ENCODE data around the gene MYEOV.

Gene MYEOV

GRCh38 chr11:69286374-69287371 lies 7.3 kb upstream of the MYEOV start:
- no peak for DNase-seq (ENCODE audit: low read depth)

- DNase-seq (ENCODE audit: low read depth), result no peak
Observed at GRCh38 chr11:69287968-69288882, 5.7 kb upstream of the MYEOV start.

DNA sequence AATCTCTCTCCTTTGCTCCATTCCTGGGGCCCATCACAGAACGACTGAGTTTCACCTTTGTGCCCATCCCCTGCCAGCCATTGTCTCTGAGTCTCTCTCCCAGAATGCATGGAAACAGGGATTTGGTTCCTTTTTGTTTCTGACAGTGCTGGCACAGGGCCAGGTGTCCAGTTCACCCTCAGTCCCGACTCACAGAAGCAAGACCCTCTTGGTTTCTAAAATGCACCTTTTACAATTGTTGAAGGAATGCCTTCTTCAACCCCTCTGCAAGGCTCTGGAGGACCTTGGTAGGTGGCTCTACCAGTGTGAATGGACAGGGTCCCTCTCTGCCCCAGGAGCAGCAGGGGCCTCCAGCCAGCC lies 5.1 kb upstream of the MYEOV start:
- no peak for DNase-seq (ENCODE audit: low read depth)

DNA sequence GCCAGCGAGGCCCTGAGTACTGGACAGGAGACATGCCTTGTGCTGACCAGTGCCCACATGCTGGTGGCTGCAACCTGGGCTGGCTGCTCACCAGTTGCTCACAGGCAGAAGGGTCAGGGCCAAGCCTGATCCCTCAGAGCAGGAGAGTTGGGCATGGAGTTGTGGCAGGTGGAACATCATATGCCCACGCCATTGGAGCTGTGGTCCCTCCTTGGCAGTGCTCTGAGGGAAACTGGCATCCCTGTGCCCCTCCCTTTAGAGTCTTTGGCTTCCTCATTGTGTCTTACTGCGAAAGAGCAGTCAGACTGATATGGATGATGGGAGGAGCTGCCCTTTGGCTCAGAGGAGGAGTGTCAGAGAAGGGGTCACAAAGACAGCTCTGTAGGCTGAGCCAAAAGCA lies 3.1 kb upstream of the MYEOV start:
- DNase-seq (ENCODE audit: low read depth), result no peak

GRCh38 chr11:69291459-69292110 lies 2.4 kb upstream of the MYEOV start:
- DNase-seq (ENCODE audit: low read depth), result no peak

- peak; percentile 22 for DNase-seq (ENCODE audit: low read depth)
Observed at GRCh38 chr11:69292221-69292648, 1.7 kb upstream of the MYEOV start.

GRCh38 chr11:69293087-69293486 lies 868 bp upstream of the MYEOV start:
- DNase-seq (ENCODE audit: low read depth), result no peak

- DNase-seq (ENCODE audit: low read depth), result no peak
Observed at GRCh38 chr11:69294571-69295078, 670 bp downstream of the MYEOV start.

DNA sequence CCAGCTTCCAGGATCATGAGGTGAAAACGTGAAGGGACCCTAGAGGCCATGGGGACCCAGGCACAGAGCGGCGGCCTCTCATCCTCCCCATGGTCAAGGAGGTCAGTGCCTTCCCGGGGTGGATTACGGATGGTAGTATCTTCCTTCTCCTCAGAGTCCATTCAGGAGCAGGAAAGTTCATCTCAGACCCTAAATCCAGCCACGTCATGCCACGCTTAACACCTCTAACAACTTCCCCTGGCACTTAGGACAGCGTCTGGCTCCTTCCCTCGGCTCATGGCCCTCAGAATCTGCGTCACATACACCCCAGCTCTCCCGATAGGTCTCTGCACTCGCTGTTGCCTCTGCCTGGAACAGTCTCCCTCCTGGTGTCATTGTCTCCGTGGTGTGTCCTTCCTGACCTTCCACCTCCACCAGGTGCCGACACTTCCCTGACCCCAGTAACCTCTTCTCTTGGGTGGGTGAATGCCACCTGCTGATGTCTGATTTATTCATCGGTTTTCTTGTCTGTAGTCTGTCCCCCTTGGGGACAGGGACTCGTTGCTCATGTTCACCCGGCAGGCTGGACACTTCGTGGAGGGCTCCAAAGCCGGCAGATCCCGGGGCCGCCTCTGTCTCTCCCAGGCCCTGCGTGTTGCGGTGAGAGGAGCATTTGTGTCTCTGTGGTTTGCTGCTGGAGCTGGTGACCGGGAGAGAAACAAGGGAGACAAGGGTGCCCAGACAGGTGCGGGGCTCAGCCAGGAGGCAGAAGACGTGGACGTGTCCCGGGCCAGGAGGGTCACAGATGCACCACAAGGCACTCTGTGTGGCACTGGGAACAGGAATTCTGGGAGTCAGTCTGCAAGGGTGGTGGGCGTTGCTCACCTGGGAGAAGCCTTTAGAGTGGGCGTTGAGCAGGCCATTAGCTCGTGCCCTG lies 1.4 kb downstream of the MYEOV start:
- DNase-seq (ENCODE audit: low read depth), result no peak

DNA sequence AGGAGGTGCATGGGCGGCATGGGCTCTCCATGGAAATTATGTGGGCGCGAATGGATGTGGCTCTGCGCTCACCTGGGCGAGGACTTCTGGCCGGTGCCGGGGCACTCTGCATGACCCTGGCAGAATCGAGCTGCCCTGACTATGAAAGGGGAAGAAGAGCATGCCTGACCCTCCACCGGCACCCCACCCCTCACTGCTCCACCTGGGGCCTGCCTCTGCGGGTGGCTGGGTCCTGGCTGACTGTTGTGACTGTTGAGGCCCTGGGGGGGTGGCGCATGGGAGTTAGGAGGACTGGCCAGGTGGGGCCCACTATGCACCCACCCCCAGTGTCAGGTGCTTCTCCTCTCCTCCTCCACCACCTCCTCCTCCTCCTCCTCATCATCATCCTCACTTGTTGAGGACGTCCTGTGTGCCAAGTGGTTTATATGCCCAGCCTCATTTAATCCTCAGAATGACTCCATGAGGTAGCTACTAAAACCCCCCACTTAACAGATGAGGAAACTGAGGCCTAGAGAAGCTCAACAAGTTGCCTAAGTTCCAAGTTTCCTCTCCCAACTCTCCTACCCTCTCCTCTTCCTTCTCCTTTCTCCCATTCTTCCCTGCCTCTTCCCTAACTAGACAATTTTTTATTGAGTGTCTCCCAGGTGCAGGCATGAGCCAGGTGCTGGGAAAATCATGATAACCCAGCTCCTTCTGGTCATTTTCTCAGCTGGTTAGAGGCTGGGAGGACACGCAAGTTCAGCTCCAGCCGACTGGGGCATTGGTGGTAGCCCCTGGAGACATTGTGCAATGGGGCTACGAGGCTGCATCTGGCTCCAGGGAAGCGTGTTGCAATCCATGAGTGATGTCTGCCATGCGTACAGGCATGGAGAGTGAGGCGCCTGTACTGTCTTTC lies 2.3 kb downstream of the MYEOV start:
- DNase-seq (ENCODE audit: low read depth), result no peak

- peak; percentile 65 for DNase-seq (ENCODE audit: low read depth)
Observed at GRCh38 chr11:69296890-69297786, 3.2 kb downstream of the MYEOV start.

DNA sequence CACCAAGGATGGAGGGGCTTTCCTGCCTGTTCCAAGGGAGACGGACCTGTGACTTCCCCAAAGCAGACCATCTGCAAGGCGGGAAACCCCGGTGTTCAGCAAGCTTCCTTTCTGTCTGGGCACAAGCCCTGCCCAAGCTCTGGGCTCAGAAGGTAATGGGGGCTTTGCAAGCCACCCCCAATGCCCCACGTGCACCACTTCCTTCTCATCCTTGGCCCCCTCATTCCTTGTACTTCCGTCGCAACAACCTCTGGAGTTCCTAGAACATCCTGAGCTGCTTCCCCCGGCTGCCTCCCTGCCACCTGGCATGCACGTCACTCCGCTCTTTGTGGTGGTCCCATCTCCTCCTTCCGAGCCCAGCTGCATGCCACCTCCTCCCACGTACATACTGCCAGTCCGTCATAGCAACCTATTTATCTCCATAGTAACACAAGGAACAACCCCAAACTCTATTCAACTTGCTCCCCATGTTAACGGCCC lies 3.9 kb downstream of the MYEOV start:
- DNase-seq (ENCODE audit: low read depth), result no peak

DNA sequence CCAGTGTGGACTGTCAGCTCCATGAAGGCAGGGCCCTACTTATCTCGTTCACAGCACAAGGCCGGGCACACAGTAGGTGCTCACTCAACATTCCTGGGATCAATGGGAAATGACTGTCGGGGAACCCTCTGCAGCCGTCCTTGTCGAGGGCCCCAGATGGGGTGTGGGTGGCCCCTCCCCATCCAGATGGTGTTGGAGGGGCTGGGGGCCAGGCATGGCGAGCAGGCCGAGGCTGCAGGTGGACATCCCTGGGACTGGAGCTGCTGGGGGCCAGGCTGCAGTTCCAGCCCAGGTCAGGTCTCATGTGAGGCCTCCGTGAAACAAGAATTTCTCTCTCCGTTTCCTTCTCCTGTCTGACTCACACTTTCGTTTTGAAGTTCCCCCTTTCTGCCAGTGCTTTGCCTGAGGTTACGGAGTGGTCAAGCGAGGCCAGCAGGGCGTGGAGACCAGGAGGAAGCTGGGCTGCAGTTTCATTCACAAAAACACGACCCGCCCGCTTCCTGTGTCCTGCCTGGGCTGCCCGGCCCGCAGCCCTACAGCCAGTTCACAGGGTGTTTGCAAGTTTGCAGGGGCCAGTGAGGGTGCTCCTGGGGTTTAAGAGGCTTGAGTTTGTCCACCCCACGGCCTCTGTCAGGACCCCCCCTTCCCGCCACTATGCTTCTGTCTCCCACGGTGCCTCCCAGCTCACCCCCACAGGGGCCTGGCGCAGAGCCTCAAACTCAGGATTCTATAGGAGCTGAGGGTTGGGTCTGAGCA lies 4.5 kb downstream of the MYEOV start:
- DNase-seq (ENCODE audit: low read depth), result no peak

- no peak for DNase-seq (ENCODE audit: low read depth)
Observed at GRCh38 chr11:69299023-69299461, 5.1 kb downstream of the MYEOV start.

DNA sequence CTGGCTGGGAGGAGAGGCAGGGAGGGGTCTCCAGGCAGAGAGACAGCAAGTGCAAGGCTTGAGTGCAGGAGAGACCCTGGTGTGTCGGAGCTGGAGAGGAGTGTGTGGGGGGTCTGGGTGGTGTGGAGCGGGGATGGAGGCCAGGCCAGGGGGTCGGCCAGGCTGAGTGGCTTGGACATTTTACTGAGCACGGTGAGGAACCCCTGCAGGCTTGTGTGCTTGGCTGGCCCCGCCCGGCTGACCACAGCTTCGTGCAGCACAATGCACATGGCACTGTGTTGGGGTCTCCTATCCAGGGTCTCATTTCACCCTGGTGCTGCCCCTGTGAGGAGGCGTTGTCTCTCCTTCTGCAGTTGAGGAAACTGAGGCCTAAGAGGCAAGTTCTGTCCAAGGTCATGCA lies 5.6 kb downstream of the MYEOV start:
- no peak for DNase-seq (ENCODE audit: low read depth)

- no peak for DNase-seq (ENCODE audit: low read depth)
Observed at GRCh38 chr11:69300120-69301060, 6.4 kb downstream of the MYEOV start.

DNA sequence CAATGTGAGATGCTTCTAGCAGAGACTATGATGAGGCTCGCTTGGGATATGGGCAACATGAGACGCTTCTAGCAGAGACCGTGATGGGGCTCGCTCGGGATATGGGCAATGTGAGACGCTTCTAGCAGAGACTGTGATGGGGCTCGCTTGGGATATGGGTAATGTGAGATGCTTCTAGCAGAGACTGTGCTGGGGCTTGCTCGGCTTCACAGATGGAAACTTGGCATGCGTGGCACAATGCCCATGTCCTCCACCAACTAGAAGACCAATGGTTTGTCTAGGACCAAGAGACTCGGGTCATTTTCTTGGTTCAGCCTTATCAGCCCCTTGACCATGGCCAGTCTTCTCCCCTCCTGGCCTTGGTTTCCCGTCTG lies 7.1 kb downstream of the MYEOV start:
- no peak for DNase-seq (ENCODE audit: low read depth)
